Measurements from ENCODE around the gene CES5A.

GRCh38 chr16:55828680-55829079 is 46.5 kb downstream of the CES5A start:
- TF ChIP-seq CTCF (IDR thresholded peaks at IDR 0.05; ENCODE audit: low read length), result no peak
- no peak for TF ChIP-seq EZH2 (IDR thresholded peaks at IDR 0.05; ENCODE audit: borderline replicate concordance, low read length)
